HepG2 (cell line): Measurements from ENCODE around the gene KPNA3. TPM values are rescaled to one million over a fixed set of nuclear protein-coding genes. Genes with fewer than 3 reads are reported as not detected.
A peak's percentile ranks its signal among the peaks of the same experiment; 100 is the strongest.

Source experiments
- ARHGAP35 ChIP-seq: sonication (generic); formaldehyde crosslinking; IDR thresholded peaks from 2 replicates; pipeline ENCODE4 v1.9.0; 2022; ENCODE audit warnings: mild to moderate bottlenecking, inconsistent platforms, moderate library complexity, missing genetic modification reagents, borderline replicate concordance
- KDM4B ChIP-seq: sonication (generic); formaldehyde crosslinking; IDR thresholded peaks from 2 replicates; pipeline ENCODE4 v1.4.0; 2020; ENCODE audit warnings: missing genetic modification reagents
- NR1H2 ChIP-seq: sonication (generic); formaldehyde crosslinking; IDR thresholded peaks from 2 replicates; pipeline ENCODE4 v1.8.1; 2022; ENCODE audit warnings: low read depth, missing genetic modification reagents, borderline replicate concordance
- SETDB1 ChIP-seq: sonication (generic); formaldehyde crosslinking; IDR thresholded peaks from 2 replicates; pipeline ENCODE4 v1.5.1; 2020; ENCODE audit warnings: missing genetic modification reagents, mild to moderate bottlenecking, borderline replicate concordance
- STAT5B ChIP-seq: sonication (generic); formaldehyde crosslinking; IDR thresholded peaks from 2 replicates; pipeline ENCODE4 v1.4.0; 2020; ENCODE audit warnings: missing genetic modification reagents
- TAF1 ChIP-seq: sonication (generic); formaldehyde crosslinking; IDR thresholded peaks from 2 replicates; pipeline ENCODE4 v1.4.0; 2020; ENCODE audit warnings: missing genetic modification reagents
- ZFP36 ChIP-seq: fragments of 150-350 bp; IDR thresholded peaks from 2 replicates; pipeline ENCODE4 v1.6.1; 2018; ENCODE audit warnings: borderline replicate concordance, low read length, low read depth; ENCODE audit not compliant: partially characterized antibody
- polyA plus RNA-seq, 8 experiments: library from polyadenylated mRNA; depleted of rRNA in 3 of 8; stranded (reverse) in 7 of 8; unstranded in 1 of 8; fragments of >200 nt; fragmentation: Illumina TruSeq in 4 of 8; extraction: Trizol in 4 of 8; gene quantifications; 2 replicates each; pipeline versions ENCODE4 v1.2.1 to v1.2.3, GENCODE V29; 2011 to 2016; ENCODE audit warnings: low read depth in 4 of 8, missing spikeins in 1 of 8, mixed read lengths in 1 of 8; ENCODE audit not compliant: insufficient read depth in 1 of 8
- total RNA-seq, 5 experiments: library from RNA; depleted of rRNA; stranded (reverse); fragments of >200 nt; fragmentation: Illumina TruSeq; extraction: Trizol; gene quantifications; 2 replicates each; pipeline ENCODE4 v1.2.3, GENCODE V29; 2016; ENCODE audit warnings: low read depth in 1 of 5
- TF ChIP-seq, protein P1 (sequence below): IDR thresholded peaks from 2 replicates; pipeline ENCODE4 v1.6.1; 2016
- TF ChIP-seq, protein P2 (sequence below): sonication (generic); formaldehyde crosslinking; IDR thresholded peaks from 2 replicates; pipeline ENCODE4 v1.5.0; 2020; ENCODE audit warnings: mild to moderate bottlenecking, missing genetic modification reagents
- TF ChIP-seq, protein P3 (sequence below): sonication (generic); formaldehyde crosslinking; conservative IDR thresholded peaks from 2 replicates; pipeline ENCODE4 v1.8.1; 2023; ENCODE audit warnings: missing genetic modification reagents
- TF ChIP-seq, protein P4 (sequence below): sonication (generic); formaldehyde crosslinking; conservative IDR thresholded peaks from 2 replicates; pipeline ENCODE4 v1.8.0; 2022; ENCODE audit warnings: missing genetic modification reagents
- TF ChIP-seq, protein P5 (sequence below): sonication (generic); formaldehyde crosslinking; IDR thresholded peaks from 2 replicates; pipeline ENCODE4 v1.5.1; 2020; ENCODE audit warnings: mild to moderate bottlenecking, missing genetic modification reagents, borderline replicate concordance
- TF ChIP-seq, protein P6 (sequence below): sonication (generic); formaldehyde crosslinking; IDR thresholded peaks from 2 replicates; pipeline ENCODE4 v1.5.0; 2020; ENCODE audit warnings: mild to moderate bottlenecking, missing genetic modification reagents

The KPNA3 gene
- total and polyA plus RNA-seq, 2 of the 13 experiments (the other 11 are each of a cell fraction or from before 2014, with no cell fraction given) = 13.0 to 28.9 TPM

DNA sequence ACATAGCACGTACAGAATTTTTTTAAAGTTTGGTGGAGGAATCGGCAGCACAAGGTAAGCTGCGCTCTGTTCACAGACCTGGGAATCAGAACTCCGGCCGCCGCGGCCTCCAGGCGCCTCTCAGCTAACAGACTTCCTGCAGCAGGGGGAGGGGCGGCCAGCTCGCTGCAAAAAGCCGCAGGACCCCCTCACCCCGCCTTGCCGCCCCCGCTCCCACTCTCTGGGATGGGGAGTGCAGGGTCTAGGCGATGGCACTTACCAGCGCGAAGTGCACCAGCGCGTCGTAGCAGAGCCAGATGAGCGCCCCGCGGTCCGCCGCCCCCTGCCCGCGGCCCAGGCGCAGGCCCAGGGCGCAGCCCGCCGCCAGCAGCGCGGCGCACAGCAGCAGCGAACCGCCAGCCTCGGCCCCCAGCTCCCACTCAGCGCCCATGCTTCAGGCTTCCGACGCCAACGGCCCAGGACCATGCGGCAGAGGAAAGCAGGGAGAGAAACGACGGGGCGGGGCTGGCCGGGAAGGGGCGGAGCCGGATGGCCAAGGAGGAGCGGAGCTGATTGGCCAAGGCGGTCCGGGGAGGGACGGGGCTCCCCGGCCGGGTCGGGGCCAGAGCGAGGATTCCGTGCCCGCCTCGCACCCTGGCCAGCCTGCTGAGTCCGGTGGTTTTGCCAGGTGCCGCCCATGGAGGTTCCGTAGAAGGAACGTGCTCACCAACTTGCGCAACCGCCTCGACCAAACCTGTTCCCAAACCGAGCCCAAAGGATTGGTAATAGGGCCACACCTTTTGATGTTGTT lies 101.3 kb downstream of the KPNA3 start, which contains the start of gene EBPL (continued):
- TF ChIP-seq, protein P1, sequence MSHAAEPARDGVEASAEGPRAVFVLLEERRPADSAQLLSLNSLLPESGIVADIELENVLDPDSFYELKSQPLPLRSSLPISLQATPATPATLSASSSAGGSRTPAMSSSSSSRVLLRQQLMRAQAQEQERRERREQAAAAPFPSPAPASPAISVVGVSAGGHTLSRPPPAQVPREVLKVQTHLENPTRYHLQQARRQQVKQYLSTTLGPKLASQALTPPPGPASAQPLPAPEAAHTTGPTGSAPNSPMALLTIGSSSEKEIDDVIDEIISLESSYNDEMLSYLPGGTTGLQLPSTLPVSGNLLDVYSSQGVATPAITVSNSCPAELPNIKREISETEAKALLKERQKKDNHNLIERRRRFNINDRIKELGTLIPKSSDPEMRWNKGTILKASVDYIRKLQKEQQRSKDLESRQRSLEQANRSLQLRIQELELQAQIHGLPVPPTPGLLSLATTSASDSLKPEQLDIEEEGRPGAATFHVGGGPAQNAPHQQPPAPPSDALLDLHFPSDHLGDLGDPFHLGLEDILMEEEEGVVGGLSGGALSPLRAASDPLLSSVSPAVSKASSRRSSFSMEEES (CRISPR knock-in tag) = peak; percentile 69; the same call in 1 of the 2 replicates
- TF ChIP-seq, protein P2, sequence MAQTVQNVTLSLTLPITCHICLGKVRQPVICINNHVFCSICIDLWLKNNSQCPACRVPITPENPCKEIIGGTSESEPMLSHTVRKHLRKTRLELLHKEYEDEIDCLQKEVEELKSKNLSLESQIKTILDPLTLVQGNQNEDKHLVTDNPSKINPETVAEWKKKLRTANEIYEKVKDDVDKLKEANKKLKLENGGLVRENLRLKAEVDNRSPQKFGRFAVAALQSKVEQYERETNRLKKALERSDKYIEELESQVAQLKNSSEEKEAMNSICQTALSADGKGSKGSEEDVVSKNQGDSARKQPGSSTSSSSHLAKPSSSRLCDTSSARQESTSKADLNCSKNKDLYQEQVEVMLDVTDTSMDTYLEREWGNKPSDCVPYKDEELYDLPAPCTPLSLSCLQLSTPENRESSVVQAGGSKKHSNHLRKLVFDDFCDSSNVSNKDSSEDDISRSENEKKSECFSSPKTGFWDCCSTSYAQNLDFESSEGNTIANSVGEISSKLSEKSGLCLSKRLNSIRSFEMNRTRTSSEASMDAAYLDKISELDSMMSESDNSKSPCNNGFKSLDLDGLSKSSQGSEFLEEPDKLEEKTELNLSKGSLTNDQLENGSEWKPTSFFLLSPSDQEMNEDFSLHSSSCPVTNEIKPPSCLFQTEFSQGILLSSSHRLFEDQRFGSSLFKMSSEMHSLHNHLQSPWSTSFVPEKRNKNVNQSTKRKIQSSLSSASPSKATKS (CRISPR knock-in tag) = no peak
- TF ChIP-seq ARHGAP35 (CRISPR knock-in tag) (peak; percentile 69; the same call in 1 of the 2 replicates), STAT5B (CRISPR knock-in tag) (0 out of 2 replicates have a peak, but pooled peaks have one; percentile 12), TAF1 (CRISPR knock-in tag) (peak; percentile 86), NR1H2 (0 out of 2 replicates have a peak, but pooled peaks have one; percentile 31), KDM4B (CRISPR knock-in tag) (no peak), ZFP36 (no peak), SETDB1 (CRISPR knock-in tag) (no peak)
- TF ChIP-seq, protein P3, sequence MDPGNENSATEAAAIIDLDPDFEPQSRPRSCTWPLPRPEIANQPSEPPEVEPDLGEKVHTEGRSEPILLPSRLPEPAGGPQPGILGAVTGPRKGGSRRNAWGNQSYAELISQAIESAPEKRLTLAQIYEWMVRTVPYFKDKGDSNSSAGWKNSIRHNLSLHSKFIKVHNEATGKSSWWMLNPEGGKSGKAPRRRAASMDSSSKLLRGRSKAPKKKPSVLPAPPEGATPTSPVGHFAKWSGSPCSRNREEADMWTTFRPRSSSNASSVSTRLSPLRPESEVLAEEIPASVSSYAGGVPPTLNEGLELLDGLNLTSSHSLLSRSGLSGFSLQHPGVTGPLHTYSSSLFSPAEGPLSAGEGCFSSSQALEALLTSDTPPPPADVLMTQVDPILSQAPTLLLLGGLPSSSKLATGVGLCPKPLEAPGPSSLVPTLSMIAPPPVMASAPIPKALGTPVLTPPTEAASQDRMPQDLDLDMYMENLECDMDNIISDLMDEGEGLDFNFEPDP (CRISPR knock-in tag) = peak; percentile 80; the same call in 1 of the 2 replicates
- TF ChIP-seq, protein P4, sequence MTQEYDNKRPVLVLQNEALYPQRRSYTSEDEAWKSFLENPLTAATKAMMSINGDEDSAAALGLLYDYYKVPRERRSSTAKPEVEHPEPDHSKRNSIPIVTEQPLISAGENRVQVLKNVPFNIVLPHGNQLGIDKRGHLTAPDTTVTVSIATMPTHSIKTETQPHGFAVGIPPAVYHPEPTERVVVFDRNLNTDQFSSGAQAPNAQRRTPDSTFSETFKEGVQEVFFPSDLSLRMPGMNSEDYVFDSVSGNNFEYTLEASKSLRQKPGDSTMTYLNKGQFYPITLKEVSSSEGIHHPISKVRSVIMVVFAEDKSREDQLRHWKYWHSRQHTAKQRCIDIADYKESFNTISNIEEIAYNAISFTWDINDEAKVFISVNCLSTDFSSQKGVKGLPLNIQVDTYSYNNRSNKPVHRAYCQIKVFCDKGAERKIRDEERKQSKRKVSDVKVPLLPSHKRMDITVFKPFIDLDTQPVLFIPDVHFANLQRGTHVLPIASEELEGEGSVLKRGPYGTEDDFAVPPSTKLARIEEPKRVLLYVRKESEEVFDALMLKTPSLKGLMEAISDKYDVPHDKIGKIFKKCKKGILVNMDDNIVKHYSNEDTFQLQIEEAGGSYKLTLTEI (CRISPR knock-in tag) = no peak
- TF ChIP-seq, protein P5, sequence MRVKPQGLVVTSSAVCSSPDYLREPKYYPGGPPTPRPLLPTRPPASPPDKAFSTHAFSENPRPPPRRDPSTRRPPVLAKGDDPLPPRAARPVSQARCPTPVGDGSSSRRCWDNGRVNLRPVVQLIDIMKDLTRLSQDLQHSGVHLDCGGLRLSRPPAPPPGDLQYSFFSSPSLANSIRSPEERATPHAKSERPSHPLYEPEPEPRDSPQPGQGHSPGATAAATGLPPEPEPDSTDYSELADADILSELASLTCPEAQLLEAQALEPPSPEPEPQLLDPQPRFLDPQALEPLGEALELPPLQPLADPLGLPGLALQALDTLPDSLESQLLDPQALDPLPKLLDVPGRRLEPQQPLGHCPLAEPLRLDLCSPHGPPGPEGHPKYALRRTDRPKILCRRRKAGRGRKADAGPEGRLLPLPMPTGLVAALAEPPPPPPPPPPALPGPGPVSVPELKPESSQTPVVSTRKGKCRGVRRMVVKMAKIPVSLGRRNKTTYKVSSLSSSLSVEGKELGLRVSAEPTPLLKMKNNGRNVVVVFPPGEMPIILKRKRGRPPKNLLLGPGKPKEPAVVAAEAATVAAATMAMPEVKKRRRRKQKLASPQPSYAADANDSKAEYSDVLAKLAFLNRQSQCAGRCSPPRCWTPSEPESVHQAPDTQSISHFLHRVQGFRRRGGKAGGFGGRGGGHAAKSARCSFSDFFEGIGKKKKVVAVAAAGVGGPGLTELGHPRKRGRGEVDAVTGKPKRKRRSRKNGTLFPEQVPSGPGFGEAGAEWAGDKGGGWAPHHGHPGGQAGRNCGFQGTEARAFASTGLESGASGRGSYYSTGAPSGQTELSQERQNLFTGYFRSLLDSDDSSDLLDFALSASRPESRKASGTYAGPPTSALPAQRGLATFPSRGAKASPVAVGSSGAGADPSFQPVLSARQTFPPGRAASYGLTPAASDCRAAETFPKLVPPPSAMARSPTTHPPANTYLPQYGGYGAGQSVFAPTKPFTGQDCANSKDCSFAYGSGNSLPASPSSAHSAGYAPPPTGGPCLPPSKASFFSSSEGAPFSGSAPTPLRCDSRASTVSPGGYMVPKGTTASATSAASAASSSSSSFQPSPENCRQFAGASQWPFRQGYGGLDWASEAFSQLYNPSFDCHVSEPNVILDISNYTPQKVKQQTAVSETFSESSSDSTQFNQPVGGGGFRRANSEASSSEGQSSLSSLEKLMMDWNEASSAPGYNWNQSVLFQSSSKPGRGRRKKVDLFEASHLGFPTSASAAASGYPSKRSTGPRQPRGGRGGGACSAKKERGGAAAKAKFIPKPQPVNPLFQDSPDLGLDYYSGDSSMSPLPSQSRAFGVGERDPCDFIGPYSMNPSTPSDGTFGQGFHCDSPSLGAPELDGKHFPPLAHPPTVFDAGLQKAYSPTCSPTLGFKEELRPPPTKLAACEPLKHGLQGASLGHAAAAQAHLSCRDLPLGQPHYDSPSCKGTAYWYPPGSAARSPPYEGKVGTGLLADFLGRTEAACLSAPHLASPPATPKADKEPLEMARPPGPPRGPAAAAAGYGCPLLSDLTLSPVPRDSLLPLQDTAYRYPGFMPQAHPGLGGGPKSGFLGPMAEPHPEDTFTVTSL = no peak
- TF ChIP-seq, protein P6, sequence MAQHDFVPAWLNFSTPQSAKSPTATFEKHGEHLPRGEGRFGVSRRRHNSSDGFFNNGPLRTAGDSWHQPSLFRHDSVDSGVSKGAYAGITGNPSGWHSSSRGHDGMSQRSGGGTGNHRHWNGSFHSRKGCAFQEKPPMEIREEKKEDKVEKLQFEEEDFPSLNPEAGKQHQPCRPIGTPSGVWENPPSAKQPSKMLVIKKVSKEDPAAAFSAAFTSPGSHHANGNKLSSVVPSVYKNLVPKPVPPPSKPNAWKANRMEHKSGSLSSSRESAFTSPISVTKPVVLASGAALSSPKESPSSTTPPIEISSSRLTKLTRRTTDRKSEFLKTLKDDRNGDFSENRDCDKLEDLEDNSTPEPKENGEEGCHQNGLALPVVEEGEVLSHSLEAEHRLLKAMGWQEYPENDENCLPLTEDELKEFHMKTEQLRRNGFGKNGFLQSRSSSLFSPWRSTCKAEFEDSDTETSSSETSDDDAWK (CRISPR knock-in tag) = no peak
